ENCODE measurements around the gene NGB. TPM values are rescaled to one million over a fixed set of nuclear protein-coding genes. Genes with fewer than 3 reads are reported as not detected.

Gene NGB
- total RNA-seq, 2 experiments from 2014 or later: not detected

- Mint-ChIP-seq H3K4me3 (no peak overlapping the region), H3K4me1 (ENCODE audit: low read depth) (no peaks in the 10 kb centered on the region), H3K27me3 (peaks cover 31% of the 10 kb centered on the region), H3K9me3 (peaks cover 2% of the 10 kb centered on the region), H3K27ac (no peak overlapping the region), H3K36me3 (ENCODE audit: low read depth) (no peaks in the 10 kb centered on the region)
- ChIA-PET POLR2A (no interaction called here), CTCF (interaction anchor here (0.7 kb wide), 1 partner anchor 115 kb away, joined by 3 read pairs; no protein-coding TSS in a partner anchor)
- DNase-seq (no peak), ATAC-seq (no peak)
- intact Hi-C loops (cut with micrococcal nuclease): no loop called here
- TF ChIP-seq CTCF (IDR thresholded peaks at IDR 0.05): no peak
Measured at GRCh38 chr14:77266336-77266735, 4.7 kb downstream of the NGB start.

GRCh38 chr14:77265561-77266335 is 5.3 kb downstream of the NGB start:
- H3K27me3 Mint-ChIP-seq: peaks cover 28% of the 10 kb centered on the region
- no peaks in the 10 kb centered on the region for H3K4me1 Mint-ChIP-seq (ENCODE audit: low read depth)
- peaks cover 2% of the 10 kb centered on the region for H3K9me3 Mint-ChIP-seq
- TF ChIP-seq CTCF (IDR thresholded peaks at IDR 0.05): no peak
- H3K27ac Mint-ChIP-seq: no peak overlapping the region
- no peak overlapping the region for H3K4me3 Mint-ChIP-seq
- POLR2A ChIA-PET: no interaction called here
- intact Hi-C loops (cut with micrococcal nuclease): no loop called here
- ATAC-seq: no peak
- CTCF ChIA-PET: interaction anchor here (0.7 kb wide), 2 partner anchors 51 to 114 kb away, joined by 3 read pairs; no protein-coding TSS in a partner anchor
- no peaks in the 10 kb centered on the region for H3K36me3 Mint-ChIP-seq (ENCODE audit: low read depth)
- no peak for DNase-seq

- DNase-seq (no peak), ATAC-seq (no peak)
- Mint-ChIP-seq H3K27me3 (peaks cover 26% of the 10 kb centered on the region), H3K36me3 (ENCODE audit: low read depth) (no peaks in the 10 kb centered on the region), H3K4me3 (no peak overlapping the region), H3K27ac (no peak overlapping the region), H3K9me3 (peaks cover 2% of the 10 kb centered on the region), H3K4me1 (ENCODE audit: low read depth) (no peaks in the 10 kb centered on the region)
- CTCF ChIA-PET: no interaction called here
- no peak for TF ChIP-seq CTCF (IDR thresholded peaks at IDR 0.05)
- intact Hi-C loops (cut with micrococcal nuclease): no loop called here
- POLR2A ChIA-PET: no interaction called here
Measured at GRCh38 chr14:77265187-77265515, 5.9 kb downstream of the NGB start.

GRCh38 chr14:77264466-77265186 is 6.4 kb downstream of the NGB start:
- Mint-ChIP-seq H3K4me3 (no peak overlapping the region), H3K36me3 (ENCODE audit: low read depth) (no peaks in the 10 kb centered on the region), H3K4me1 (ENCODE audit: low read depth) (no peaks in the 10 kb centered on the region), H3K27me3 (peaks cover 22% of the 10 kb centered on the region), H3K27ac (no peak overlapping the region), H3K9me3 (peaks cover 2% of the 10 kb centered on the region)
- TF ChIP-seq CTCF (IDR thresholded peaks at IDR 0.05): no peak
- DNase-seq (no peak), ATAC-seq (no peak)
- intact Hi-C loops (cut with micrococcal nuclease): no loop called here
- POLR2A ChIA-PET: no interaction called here
- CTCF ChIA-PET: no interaction called here

GRCh38 chr14:77260631-77261030 is 10.4 kb downstream of the NGB start:
- DNase-seq (no peak), ATAC-seq (no peak)
- peaks cover 5% of the 10 kb centered on the region for H3K27me3 Mint-ChIP-seq
- H3K36me3 Mint-ChIP-seq (ENCODE audit: low read depth): no peaks in the 10 kb centered on the region
- TF ChIP-seq CTCF (IDR thresholded peaks at IDR 0.05): no peak
- H3K9me3 Mint-ChIP-seq: no peaks in the 10 kb centered on the region
- no peak overlapping the region for H3K4me3 Mint-ChIP-seq
- intact Hi-C loops (cut with micrococcal nuclease): no loop called here
- no peak overlapping the region for H3K27ac Mint-ChIP-seq
- ChIA-PET CTCF (no interaction called here), POLR2A (interaction anchor here (0.6 kb wide), 1 partner anchor 43 kb away, joined by 3 read pairs; no protein-coding TSS in a partner anchor)
- no peaks in the 10 kb centered on the region for H3K4me1 Mint-ChIP-seq (ENCODE audit: low read depth)

Measured in activated CD8-positive, alpha-beta T cell treated with anti-CD3 and anti-CD28 coated beads for 36 hours (primary cell).